GM21390 (cell line): ENCODE data around the gene PPP1R14D.
A peak's percentile ranks its signal among the peaks of the same experiment; 100 is the strongest.

ENCODE experiments used
- ATAC-seq: cut with Tn5 transposase; IDR thresholded peaks from one replicate; pipeline ENCODE4 v1.9.1; 2021; ENCODE audit not compliant: unreplicated experiment

The PPP1R14D gene

GRCh38 chr15:40787991-40788390 is 40.5 kb downstream of the PPP1R14D start:
- no peak for ATAC-seq

GRCh38 chr15:40787344-40787841 is 41.1 kb downstream of the PPP1R14D start:
- no peak for ATAC-seq

GRCh38 chr15:40785814-40786213 is 42.7 kb downstream of the PPP1R14D start:
- no peak for ATAC-seq

GRCh38 chr15:40785164-40785563 is 43.3 kb downstream of the PPP1R14D start:
- ATAC-seq: no peak

GRCh38 chr15:40782609-40783227 is 45.8 kb downstream of the PPP1R14D start:
- peak; percentile 69 for ATAC-seq

- ATAC-seq: no peak
Observed at GRCh38 chr15:40776537-40777141, 51.9 kb downstream of the PPP1R14D start.

- no peak for ATAC-seq
Observed at GRCh38 chr15:40775740-40776536, 52.6 kb downstream of the PPP1R14D start.

GRCh38 chr15:40775007-40775406 is 53.5 kb downstream of the PPP1R14D start:
- ATAC-seq: no peak

- no peak for ATAC-seq
Observed at GRCh38 chr15:40773902-40774301, 54.6 kb downstream of the PPP1R14D start.

- no peak for ATAC-seq
Observed at GRCh38 chr15:40773496-40773895, 55.0 kb downstream of the PPP1R14D start.

GRCh38 chr15:40772014-40772413 is 56.5 kb downstream of the PPP1R14D start:
- ATAC-seq: no peak

- ATAC-seq: no peak
Observed at GRCh38 chr15:40771242-40771641, 57.3 kb downstream of the PPP1R14D start.

- ATAC-seq: no peak
Observed at GRCh38 chr15:40770147-40770721, 58.3 kb downstream of the PPP1R14D start.

- ATAC-seq: peak; percentile 40
Observed at GRCh38 chr15:40769274-40770146, 59.0 kb downstream of the PPP1R14D start, which contains the start of gene C15orf62. Gene C15orf62 (plus strand): TSS chr15:40769980. CDS start chr15:40770496, 516 bp downstream.

- ATAC-seq: peak; percentile 4
Observed at GRCh38 chr15:40768521-40769273, 59.8 kb downstream of the PPP1R14D start.

GRCh38 chr15:40767838-40768500 is 60.5 kb downstream of the PPP1R14D start:
- ATAC-seq: no peak

- ATAC-seq: no peak
Observed at GRCh38 chr15:40766906-40767837, 61.3 kb downstream of the PPP1R14D start.

- ATAC-seq: no peak
Observed at GRCh38 chr15:40766194-40766815, 62.2 kb downstream of the PPP1R14D start.
